WTC11 (cell line): ENCODE measurements around the gene PHTF1. TPM values are rescaled to one million over a fixed set of nuclear protein-coding genes. Genes with fewer than 3 reads are reported as not detected.

Experiments used
- ATAC-seq: fragments of 200-7000 bp; cut with Tn5 transposase; 2 replicates; pipeline ENCODE4 v1.10.0; 2021; ENCODE audit warnings: mild to moderate bottlenecking, moderate library complexity
- CTCF ChIA-PET: fragments of 300-600 bp; sonication (Branson Sonifier 250); formaldehyde crosslinking; loops from one replicate; lab custom pipeline; 2021; ENCODE audit warnings: antibody characterized with exemption; lab: Charles Lee
- POLR2A ChIA-PET: fragments of 350-600 bp; sonication (Branson Sonifier 250); formaldehyde crosslinking; loops from one replicate; lab custom pipeline; 2021; ENCODE audit warnings: antibody characterized with exemption; lab: Charles Lee
- DNase-seq: peaks from one replicate; pipeline ENCODE4 v3.0.0; 2021; ENCODE audit warnings: low spot score
- H3K27ac Mint-ChIP-seq: 2 replicates; pipeline ENCODE4 v1.8.0; 2021; ENCODE audit warnings: mixed read lengths
- H3K27me3 Mint-ChIP-seq: 2 replicates; pipeline ENCODE4 v1.8.0; 2021; ENCODE audit warnings: low read depth, mild to moderate bottlenecking, moderate library complexity, mixed read lengths
- H3K36me3 Mint-ChIP-seq: 2 replicates; pipeline ENCODE4 v1.8.0; 2021; ENCODE audit warnings: mixed read lengths
- H3K4me1 Mint-ChIP-seq: 2 replicates; pipeline ENCODE4 v1.8.0; 2022; ENCODE audit warnings: mixed read lengths
- H3K4me3 Mint-ChIP-seq: 2 replicates; pipeline ENCODE4 v1.8.0; 2021; ENCODE audit warnings: mild to moderate bottlenecking, moderate library complexity, mixed read lengths
- H3K9me3 Mint-ChIP-seq: 2 replicates; pipeline ENCODE4 v1.8.0; 2021; ENCODE audit warnings: mixed read lengths
- E2F1 ChIP-seq: sonication (generic); formaldehyde crosslinking; IDR thresholded peaks from 2 replicates; pipeline ENCODE4 v1.8.0; 2022; ENCODE audit warnings: mild to moderate bottlenecking, missing genetic modification reagents
- ERG ChIP-seq: fragments of 250-450 bp; sonication (Bioruptor Pico); IDR thresholded peaks from 2 replicates; pipeline ENCODE4 v1.8.0; 2021; ENCODE audit warnings: mild to moderate bottlenecking
- FOXJ3 ChIP-seq: sonication (generic); formaldehyde crosslinking; IDR thresholded peaks from 2 replicates; pipeline ENCODE4 v1.9.0; 2021; ENCODE audit warnings: missing genetic modification reagents, mild to moderate bottlenecking, borderline replicate concordance
- FOXP4 ChIP-seq: sonication (generic); formaldehyde crosslinking; IDR thresholded peaks from 2 replicates; pipeline ENCODE4 v1.8.0; 2022; ENCODE audit warnings: mild to moderate bottlenecking, missing genetic modification reagents
- MAX ChIP-seq: sonication (generic); formaldehyde crosslinking; IDR thresholded peaks from 2 replicates; pipeline ENCODE4 v1.8.0; 2022; ENCODE audit warnings: mild to moderate bottlenecking, missing genetic modification reagents
- NFYB ChIP-seq: sonication (generic); formaldehyde crosslinking; conservative IDR thresholded peaks from 2 replicates; pipeline ENCODE4 v1.8.0; 2022; ENCODE audit warnings: low read depth, missing genetic modification reagents
- OVOL2 ChIP-seq: fragments of 250-450 bp; sonication (Bioruptor Pico); IDR thresholded peaks from 2 replicates; pipeline ENCODE4 v1.9.0; 2021; ENCODE audit warnings: mild to moderate bottlenecking, borderline replicate concordance
- RORB ChIP-seq: fragments of 250-450 bp; sonication (Bioruptor Pico); IDR thresholded peaks from 2 replicates; pipeline ENCODE4 v1.9.0; 2021; ENCODE audit warnings: mild to moderate bottlenecking
- ZNF219 ChIP-seq: sonication (generic); formaldehyde crosslinking; IDR thresholded peaks from 2 replicates; pipeline ENCODE4 v1.8.0; 2023; ENCODE audit warnings: missing genetic modification reagents, mild to moderate bottlenecking, borderline replicate concordance
- total RNA-seq: library from RNA; stranded (reverse); gene quantifications from 3 replicates; pipeline ENCODE4 v1.2.3, GENCODE V29; 2021
- TF ChIP-seq, protein P1 (sequence below): sonication (generic); formaldehyde crosslinking; IDR thresholded peaks from 2 replicates; pipeline ENCODE4 v1.8.1; 2022; ENCODE audit warnings: low read depth, mild to moderate bottlenecking, moderate library complexity, missing genetic modification reagents, borderline replicate concordance
- TF ChIP-seq, protein P2 (sequence below): sonication (generic); formaldehyde crosslinking; IDR thresholded peaks from 2 replicates; pipeline ENCODE4 v1.8.1; 2023; ENCODE audit warnings: mild to moderate bottlenecking, missing genetic modification reagents, moderate library complexity
- TF ChIP-seq, protein P3 (sequence below): sonication (generic); formaldehyde crosslinking; IDR thresholded peaks from 2 replicates; pipeline ENCODE4 v1.8.0; 2023; ENCODE audit warnings: missing genetic modification reagents
- TF ChIP-seq, protein P4 (sequence below): sonication (generic); formaldehyde crosslinking; IDR thresholded peaks from 2 replicates; pipeline ENCODE4 v1.8.0; 2022; ENCODE audit warnings: missing genetic modification reagents

Gene PHTF1
- total RNA-seq, 1 experiment from 2014 or later: 28.7 TPM

GRCh38 chr1:113783254-113784103, 24.2 kb upstream of the PHTF1 start:
- ChIA-PET POLR2A (no interaction called here), CTCF (no interaction called here)
- no peak for DNase-seq
- Mint-ChIP-seq H3K4me3 (no peak overlapping the region), H3K9me3 (peaks cover 4% of the 10 kb centered on the region), H3K36me3 (peaks cover 6% of the 10 kb centered on the region), H3K4me1 (peaks cover 21% of the 10 kb centered on the region), H3K27me3 (no peaks in the 10 kb centered on the region), H3K27ac (0 out of 2 replicates have a peak overlapping the region, but pooled peaks have one; percentile 14)
- TF ChIP-seq FOXP4 (CRISPR knock-in tag) (no peak), RORB (CRISPR knock-in tag) (no peak), OVOL2 (CRISPR knock-in tag) (no peak), FOXJ3 (CRISPR knock-in tag) (no peak), ERG (CRISPR knock-in tag) (no peak)
- TF ChIP-seq, protein P1, sequence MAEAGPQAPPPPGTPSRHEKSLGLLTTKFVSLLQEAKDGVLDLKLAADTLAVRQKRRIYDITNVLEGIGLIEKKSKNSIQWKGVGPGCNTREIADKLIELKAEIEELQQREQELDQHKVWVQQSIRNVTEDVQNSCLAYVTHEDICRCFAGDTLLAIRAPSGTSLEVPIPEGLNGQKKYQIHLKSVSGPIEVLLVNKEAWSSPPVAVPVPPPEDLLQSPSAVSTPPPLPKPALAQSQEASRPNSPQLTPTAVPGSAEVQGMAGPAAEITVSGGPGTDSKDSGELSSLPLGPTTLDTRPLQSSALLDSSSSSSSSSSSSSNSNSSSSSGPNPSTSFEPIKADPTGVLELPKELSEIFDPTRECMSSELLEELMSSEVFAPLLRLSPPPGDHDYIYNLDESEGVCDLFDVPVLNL (CRISPR knock-in tag): no peak
- TF ChIP-seq, protein P2, sequence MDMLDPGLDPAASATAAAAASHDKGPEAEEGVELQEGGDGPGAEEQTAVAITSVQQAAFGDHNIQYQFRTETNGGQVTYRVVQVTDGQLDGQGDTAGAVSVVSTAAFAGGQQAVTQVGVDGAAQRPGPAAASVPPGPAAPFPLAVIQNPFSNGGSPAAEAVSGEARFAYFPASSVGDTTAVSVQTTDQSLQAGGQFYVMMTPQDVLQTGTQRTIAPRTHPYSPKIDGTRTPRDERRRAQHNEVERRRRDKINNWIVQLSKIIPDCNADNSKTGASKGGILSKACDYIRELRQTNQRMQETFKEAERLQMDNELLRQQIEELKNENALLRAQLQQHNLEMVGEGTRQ (CRISPR knock-in tag): no peak
- ATAC-seq: no peak

DNA sequence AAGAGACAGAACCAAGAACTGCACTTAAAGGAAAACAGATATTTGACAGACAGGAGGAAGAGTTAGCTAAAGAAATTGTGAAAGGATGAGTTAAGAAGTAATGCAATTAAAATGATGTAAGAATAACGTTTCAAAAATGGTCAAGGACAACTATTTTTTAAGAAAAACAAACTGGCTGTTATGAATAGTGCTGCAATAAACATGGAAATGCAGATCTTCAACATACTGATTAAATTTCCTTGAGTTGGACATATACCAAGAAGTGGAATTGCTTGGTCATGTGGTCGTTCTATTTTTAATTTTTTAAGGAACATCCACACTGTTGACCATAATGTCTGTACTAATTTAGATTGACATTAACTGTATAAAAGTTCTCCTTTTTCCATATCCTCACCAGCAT, 23.1 kb upstream of the PHTF1 start:
- no peak overlapping the region for H3K4me3 Mint-ChIP-seq
- ChIA-PET CTCF (no interaction called here), POLR2A (no interaction called here)
- no peak for TF ChIP-seq E2F1 (CRISPR knock-in tag)
- TF ChIP-seq ZNF219 (CRISPR knock-in tag): no peak
- TF ChIP-seq, protein P3, sequence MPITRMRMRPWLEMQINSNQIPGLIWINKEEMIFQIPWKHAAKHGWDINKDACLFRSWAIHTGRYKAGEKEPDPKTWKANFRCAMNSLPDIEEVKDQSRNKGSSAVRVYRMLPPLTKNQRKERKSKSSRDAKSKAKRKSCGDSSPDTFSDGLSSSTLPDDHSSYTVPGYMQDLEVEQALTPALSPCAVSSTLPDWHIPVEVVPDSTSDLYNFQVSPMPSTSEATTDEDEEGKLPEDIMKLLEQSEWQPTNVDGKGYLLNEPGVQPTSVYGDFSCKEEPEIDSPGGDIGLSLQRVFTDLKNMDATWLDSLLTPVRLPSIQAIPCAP: no peak
- no peak for TF ChIP-seq FOXJ3 (CRISPR knock-in tag)
- no peak for TF ChIP-seq RORB (CRISPR knock-in tag)
- TF ChIP-seq NFYB (CRISPR knock-in tag): no peak
- TF ChIP-seq, protein P4, sequence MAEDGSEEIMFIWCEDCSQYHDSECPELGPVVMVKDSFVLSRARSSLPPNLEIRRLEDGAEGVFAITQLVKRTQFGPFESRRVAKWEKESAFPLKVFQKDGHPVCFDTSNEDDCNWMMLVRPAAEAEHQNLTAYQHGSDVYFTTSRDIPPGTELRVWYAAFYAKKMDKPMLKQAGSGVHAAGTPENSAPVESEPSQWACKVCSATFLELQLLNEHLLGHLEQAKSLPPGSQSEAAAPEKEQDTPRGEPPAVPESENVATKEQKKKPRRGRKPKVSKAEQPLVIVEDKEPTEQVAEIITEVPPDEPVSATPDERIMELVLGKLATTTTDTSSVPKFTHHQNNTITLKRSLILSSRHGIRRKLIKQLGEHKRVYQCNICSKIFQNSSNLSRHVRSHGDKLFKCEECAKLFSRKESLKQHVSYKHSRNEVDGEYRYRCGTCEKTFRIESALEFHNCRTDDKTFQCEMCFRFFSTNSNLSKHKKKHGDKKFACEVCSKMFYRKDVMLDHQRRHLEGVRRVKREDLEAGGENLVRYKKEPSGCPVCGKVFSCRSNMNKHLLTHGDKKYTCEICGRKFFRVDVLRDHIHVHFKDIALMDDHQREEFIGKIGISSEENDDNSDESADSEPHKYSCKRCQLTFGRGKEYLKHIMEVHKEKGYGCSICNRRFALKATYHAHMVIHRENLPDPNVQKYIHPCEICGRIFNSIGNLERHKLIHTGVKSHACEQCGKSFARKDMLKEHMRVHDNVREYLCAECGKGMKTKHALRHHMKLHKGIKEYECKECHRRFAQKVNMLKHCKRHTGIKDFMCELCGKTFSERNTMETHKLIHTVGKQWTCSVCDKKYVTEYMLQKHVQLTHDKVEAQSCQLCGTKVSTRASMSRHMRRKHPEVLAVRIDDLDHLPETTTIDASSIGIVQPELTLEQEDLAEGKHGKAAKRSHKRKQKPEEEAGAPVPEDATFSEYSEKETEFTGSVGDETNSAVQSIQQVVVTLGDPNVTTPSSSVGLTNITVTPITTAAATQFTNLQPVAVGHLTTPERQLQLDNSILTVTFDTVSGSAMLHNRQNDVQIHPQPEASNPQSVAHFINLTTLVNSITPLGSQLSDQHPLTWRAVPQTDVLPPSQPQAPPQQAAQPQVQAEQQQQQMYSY (CRISPR knock-in tag): no peak
- no peak for TF ChIP-seq ERG (CRISPR knock-in tag)
- TF ChIP-seq MAX: no peak
- TF ChIP-seq, all 79 proteins: peak for 0
- peaks cover 7% of the 10 kb centered on the region for H3K36me3 Mint-ChIP-seq
- H3K27me3 Mint-ChIP-seq: no peaks in the 10 kb centered on the region
- peaks cover 5% of the 10 kb centered on the region for H3K9me3 Mint-ChIP-seq
- H3K27ac Mint-ChIP-seq: no peak overlapping the region
- DNase-seq (no peak), ATAC-seq (no peak)
- peaks cover 21% of the 10 kb centered on the region for H3K4me1 Mint-ChIP-seq
